Measurements from ENCODE around the gene TRIM50.
A peak's percentile ranks its signal among the peaks of the same experiment; 100 is the strongest.
"Not testable (repeated sequence)": the region's sequence is repeated elsewhere in the genome, so short reads cannot be mapped to it uniquely, and the experiment has no call there.

TRIM50 gene

GRCh38 chr7:73349763-73350162 is 21.9 kb upstream of the TRIM50 start:
- no peak for DNase-seq

DNA sequence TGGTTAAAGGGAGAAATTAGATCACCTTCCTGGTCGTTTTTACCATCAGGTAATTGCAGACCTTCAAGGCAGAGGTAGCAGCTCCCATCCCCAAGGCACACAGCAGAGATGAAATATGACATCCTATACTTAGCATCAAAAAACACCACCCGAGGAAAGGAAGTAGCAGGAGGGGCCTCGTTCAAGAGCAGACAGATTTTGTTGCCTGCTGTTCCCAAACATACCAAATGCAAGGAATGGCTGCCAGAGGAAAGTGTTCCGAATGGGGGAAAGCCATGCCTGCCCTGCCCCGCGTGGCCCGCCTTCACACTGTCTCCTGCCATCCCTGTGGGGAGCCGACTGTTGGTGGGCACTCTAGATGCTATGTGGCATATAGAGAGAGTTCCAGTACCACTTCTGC is 18.1 kb upstream of the TRIM50 start:
- DNase-seq: no peak

- no peak for DNase-seq
Observed at GRCh38 chr7:73345538-73345937, 17.7 kb upstream of the TRIM50 start.

DNA sequence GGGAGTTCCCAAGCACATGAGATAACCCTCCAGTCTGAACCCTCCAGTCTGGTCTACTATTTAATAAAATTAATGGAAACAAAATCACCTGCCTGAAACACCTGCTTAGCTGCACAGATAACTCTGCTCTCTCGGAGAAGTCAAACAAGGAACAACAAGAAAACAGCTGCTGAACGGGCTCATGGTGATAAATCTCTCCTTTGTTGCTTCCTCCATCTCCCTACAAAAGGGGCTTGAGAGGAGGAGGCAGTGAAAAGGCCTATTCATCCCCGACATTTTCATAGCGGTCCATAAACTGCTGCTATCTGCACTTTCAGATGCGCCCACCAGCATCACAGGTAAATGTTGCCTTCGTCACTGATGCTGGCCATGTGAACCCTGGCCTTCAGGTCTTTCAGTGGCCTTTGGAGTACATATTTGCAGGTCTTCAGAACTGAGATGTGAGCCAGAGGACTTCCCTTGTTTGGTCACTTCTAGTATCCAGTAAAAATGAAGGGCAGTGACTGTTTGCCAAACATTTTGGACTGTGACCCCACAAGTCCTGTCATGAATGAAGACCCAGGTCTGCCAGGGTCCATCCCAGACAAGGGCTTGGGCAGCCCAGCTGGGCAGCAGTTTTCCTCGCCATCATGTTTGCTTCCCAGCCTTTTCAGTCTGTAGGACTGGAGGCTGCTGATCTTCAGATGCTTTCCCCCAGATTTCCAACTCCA is 15.9 kb upstream of the TRIM50 start:
- DNase-seq: no peak

- no peak for DNase-seq
Observed at GRCh38 chr7:73342645-73343044, 14.8 kb upstream of the TRIM50 start.

DNA sequence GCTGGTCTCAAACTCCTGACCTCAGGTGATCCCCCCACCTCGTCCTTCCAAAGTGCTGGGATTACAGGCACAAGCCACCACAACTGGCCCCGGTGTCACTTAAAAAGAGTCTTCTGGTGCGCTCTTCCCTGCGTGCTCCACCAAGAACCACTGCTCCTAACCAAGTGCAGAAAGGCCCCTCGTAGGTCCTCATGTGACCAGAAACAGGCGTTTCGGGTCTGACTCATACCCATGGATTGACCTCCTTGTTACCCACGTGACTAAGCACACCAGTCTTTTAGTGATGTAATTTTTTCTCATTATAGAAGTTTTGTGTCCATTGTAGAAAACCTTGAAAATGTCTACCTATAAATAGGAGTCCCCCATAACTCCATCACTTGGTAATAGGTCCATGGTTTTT is 14.0 kb upstream of the TRIM50 start:
- no peak for DNase-seq

DNA sequence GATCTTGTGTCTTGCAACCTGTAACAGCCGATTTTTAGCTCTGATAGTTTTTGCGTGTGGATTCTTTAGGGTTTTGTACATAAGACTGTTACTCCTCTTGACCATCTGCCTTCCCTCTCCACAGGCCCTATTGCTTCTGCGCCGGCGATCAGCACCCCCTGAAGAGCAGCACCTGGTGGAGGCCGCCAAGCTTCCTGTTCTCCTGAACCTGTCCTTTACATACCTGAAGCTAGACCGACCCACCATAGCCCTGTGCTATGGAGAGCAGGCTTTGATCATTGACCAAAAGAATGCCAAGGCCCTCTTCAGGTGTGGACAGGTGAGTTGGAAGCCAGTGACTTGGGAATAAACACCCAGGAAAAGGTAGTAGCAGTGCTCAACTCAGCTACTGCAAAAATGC is 12.6 kb upstream of the TRIM50 start:
- no peak for DNase-seq

DNA sequence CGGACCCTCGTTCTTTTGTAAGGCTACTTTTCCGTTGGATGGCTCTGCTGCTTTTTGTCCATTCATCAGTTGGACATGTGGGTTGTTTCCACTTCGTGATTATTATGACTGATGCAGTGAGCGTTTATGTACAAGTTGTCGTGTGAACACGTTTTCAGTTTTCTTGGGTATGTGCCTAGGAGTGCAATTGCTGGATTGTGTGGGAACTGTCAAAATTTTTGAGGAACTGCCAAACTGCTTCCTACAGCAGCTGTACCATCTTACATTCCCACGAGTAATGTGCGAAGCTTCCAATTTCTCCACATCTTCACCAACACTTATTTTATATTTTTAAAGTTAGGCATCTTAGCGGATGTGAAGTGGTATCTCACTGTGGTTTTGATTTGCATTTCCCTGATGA is 10.4 kb upstream of the TRIM50 start:
- no peak for DNase-seq

- DNase-seq: no peak
Observed at GRCh38 chr7:73332447-73332846, 4.6 kb upstream of the TRIM50 start.

DNA sequence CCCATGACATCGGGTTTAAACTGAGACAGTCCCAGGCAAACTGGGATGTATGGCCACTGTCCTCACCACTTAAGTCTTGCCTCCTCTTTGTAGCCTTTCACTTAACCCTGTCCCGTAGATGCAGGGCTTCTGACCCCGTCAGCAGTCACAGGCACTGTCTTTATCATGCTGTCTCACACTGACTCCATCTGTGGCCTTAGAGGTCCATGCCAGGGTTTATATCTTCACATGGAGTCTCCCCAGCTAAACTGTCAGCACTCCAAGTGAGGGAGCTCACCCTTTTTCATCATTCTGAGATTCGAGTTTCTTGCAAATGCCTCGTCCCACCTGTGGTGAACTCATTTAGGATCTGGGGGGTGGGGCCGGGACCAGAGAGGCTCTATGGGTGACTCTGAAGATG is 2.9 kb upstream of the TRIM50 start:
- no peak for DNase-seq

- DNase-seq: no peak
Observed at GRCh38 chr7:73329861-73330581, 2.1 kb upstream of the TRIM50 start.

DNA sequence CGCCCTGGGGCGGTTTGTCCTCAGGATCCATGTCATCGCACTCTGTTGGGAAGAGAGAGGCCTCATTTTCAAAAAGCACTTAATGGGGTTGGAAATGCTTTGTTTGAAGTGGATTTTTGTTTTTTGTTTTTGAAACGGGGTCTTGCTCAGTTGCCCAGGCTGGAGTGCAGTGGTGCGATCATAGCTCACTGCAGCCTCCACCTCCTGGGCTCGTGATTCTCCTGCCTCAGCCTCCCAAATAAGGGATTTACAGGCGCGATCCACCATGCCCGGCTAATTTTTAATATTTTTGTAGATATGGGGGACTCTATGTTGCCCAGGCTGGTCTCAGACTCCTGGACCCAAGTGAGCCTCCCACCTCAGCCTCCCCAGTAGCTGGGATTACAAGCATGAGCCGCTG is 814 bp upstream of the TRIM50 start:
- DNase-seq: no peak

DNA sequence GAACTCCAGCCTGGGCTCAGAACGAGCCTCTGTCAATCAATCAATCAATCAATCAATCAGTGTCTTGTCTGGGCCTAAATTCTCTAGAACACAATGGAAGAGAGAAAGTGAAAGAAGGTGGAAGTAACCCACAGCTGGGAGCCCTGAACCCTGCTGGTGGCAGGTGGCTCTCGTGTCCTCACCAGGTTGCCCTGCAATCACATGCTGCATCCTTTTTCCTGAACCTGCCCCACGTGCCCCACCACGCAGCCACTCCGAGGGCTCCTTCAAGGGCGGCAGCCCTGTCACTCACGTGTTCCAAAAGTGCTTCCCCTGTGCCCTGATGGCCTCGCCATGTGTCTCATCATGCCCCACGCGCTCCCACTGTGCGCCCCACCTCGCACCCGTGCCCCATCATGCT is 433 bp downstream of the TRIM50 start:
- not testable (repeated sequence) for DNase-seq

DNA sequence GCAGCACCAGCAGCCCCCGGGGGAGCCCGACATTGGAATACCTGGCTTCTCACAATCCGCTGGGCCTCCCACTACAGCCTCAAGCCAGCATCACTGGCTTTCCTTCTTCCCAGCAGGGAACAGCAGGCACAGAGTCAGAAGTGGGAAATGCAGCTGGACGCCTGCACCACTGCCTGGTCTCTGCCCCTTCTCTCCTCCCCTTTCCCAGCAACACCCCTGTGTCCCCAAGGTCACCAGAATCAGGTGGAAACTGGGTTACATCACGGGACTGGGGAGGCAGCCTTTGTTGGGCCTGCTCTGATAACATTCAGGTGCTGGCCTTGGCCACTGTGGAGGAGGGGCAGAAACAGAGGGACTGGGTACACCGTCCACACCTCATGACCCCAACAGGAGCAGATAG is 2.5 kb downstream of the TRIM50 start:
- not testable (repeated sequence) for DNase-seq

GRCh38 chr7:73324081-73324845 is 3.6 kb downstream of the TRIM50 start:
- peak; percentile 44 for DNase-seq

GRCh38 chr7:73323434-73324080 is 4.3 kb downstream of the TRIM50 start:
- not testable (repeated sequence) for DNase-seq

DNA sequence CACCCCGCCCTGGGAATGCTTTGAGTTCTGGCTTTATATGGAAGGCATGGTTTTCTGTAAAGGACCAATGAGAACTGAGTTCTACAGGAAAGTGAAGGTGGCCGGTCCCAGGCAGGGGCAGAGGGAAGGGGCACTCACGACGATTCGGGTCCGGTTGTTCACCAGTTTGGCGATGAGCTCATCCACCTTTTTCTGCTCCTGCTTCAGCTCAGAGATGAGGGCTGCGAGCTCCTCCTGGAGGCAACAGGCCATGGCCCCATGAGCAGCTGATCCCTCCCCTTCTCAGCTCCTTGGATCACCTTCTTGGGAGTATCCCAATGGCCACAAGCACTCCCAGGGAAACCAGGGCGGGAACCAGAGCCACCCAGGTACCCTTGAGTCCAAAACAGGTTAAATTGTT is 7.9 kb downstream of the TRIM50 start:
- DNase-seq: not testable (repeated sequence)

DNA sequence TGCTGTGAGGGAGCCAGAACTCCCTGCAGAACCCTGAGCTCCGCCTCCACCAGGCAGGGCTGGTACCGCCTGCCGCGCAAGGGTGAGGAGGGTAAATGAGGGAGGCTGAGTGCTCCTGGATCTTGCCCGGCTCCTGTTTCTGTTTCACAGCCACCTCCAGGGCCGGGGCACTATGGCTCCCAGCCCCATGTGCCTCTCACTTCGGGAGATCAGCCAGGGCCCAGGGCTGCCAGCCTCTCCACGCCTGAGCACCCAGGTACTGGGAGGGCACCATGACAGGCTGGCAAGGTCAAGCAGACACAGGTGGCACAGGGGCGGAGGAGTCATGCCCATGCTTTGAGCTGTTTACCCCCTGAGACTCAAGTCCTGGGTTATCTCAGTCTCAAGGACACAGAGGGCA is 8.3 kb downstream of the TRIM50 start:
- not testable (repeated sequence) for DNase-seq

- DNase-seq: not testable (repeated sequence)
Observed at GRCh38 chr7:73318656-73319204, 9.2 kb downstream of the TRIM50 start.

DNA sequence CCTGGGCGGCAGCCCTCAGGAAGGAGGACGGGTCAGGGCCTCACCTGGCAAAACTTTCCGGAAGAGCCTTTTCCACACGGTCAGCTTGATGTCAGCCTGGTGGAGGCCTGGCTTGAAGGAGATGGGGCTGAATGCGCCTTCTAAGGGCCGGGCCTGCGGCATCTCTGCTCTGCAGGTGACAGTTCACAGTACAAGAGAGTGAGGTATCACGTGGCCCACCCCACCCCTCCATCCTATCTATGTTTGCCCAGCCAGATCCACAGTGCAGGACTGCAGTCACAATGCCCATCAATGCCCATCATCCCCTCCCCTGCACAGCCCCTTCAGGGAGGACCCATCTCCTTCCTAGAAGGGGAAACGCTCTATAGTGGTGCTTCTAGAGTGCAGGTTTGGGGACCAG is 11.4 kb downstream of the TRIM50 start:
- DNase-seq: no peak

- DNase-seq: no peak
Observed at GRCh38 chr7:73314271-73314670, 13.6 kb downstream of the TRIM50 start.

DNA sequence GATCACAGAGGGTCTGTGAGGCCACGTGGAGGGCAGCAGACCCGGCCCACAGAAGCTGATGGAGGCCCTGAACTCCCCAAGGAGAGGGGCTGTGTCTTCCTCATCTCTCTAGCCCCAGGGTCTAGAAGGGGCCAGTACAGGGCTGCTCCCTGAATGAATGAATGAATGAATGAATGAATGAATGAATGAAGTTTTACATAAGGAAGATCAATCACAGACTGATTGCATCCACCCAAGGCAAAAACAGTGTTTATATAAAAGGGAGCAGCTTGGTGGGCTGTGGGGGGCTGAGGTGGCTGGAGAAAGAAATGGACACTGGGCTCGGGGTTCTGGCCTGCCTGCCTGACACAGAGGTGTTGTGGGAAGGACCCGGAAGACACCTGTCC is 14.4 kb downstream of the TRIM50 start:
- no peak for DNase-seq
